Right ventricle myocardium inferior (tissue), 1 donor: ENCODE results near the gene IGFL2. TPM values are rescaled to one million over a fixed set of nuclear protein-coding genes. Genes with fewer than 3 reads are reported as not detected.
"Not testable (repeated sequence)": the region's sequence is repeated elsewhere in the genome, so short reads cannot be mapped to it uniquely, and the experiment has no call there.

Experiments used
- ATAC-seq: fragments of 200-7000 bp; cut with Tn5 transposase; one replicate; pipeline ENCODE4 v1.9.1; 2020; ENCODE audit warnings: mild to moderate bottlenecking, moderate library complexity
- DNase-seq: peaks from one replicate; pipeline ENCODE4 v3.0.0; 2021; ENCODE audit errors: missing footprints
- intact Hi-C: fragments of 100-400 bp; cut with DNase I; formaldehyde crosslinking; loops from one replicate; pipeline ENCODE4 v1.11.0; 2022
- total RNA-seq: library from RNA; stranded (reverse); fragmentation: NEBNext Ultra II Directional; extraction: Animal tissue kit (Norgen Biotek cat#: 25700); gene quantifications from one replicate; pipeline ENCODE4 v1.2.1, GENCODE V29; 2021
- donor health status: DM: no; HTN: yes; CAD: no; lungs with severe emphysema.

Gene IGFL2
- total RNA-seq, 1 donor from 2014 or later, result not detected

DNA sequence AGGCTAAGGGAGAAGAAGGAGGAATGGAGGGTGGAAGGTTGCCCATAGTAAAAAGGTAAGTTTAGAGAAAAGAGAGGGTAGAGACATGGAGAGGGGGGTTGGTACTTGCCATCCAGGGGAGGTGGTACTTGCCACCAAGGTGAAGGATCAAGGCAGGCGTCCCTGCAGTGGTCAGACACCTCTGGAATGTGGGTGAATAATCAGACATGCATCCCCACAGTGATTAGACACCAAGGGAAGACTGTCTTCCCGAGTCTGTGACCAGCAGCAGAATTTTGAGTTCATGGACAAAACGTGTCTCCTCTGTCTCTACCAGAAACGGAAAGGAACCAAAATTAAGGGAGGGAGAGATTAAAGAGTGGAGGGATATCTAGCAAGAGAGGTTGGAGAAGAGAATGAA, 54.4 kb downstream of the IGFL2 start:
- ATAC-seq (no peak), DNase-seq (no peak)
- intact Hi-C loops, result no loop called here

DNA sequence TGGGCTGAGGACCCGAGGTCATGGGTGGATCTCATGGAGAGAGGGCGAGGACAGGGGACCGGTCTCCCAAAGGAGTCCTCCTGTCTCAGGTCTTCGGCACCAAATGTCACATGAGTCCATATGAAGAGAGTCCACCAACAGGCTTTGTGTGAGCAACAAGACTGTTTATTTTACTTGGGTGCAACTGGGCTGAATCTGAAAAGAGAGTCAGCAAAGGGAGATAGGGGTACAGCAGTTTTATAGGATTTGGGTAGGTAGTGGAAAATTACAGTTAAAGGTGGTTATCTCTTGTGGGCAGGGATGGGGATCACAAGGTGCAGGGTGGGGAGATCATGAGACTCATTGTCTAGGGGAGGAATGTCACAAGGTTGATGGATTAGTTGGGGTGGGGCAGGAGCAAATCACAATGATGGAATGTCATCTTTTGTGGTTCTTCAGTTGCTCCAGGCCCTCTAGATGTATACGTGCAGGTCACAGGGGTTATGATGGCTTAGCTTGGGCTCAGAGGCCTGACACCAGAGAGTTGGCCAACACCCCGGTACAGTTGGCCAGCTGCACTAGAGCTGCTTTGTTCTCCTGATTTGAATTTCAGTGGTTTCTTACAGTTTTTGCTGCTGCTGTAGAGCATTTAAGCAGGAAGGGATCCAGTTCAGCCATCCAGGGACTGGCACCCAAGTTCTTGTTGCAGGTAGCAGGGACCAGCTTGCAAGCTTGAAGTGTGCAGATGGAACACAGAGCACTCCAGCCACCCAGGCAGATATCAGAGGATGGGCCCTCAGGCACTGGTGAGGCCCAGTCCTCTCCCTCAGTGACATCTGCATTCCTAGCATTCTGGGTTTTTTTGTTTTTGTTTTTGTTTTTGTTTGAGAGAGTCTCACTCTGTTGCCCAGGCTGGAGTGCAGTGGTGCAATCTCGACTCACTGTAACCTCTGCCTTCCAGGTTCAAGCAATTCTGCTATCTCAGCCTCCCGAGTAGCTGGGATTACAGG, 55.1 kb downstream of the IGFL2 start:
- DNase-seq, result no peak
- intact Hi-C loops, result no loop called here
- ATAC-seq, result no peak

DNA sequence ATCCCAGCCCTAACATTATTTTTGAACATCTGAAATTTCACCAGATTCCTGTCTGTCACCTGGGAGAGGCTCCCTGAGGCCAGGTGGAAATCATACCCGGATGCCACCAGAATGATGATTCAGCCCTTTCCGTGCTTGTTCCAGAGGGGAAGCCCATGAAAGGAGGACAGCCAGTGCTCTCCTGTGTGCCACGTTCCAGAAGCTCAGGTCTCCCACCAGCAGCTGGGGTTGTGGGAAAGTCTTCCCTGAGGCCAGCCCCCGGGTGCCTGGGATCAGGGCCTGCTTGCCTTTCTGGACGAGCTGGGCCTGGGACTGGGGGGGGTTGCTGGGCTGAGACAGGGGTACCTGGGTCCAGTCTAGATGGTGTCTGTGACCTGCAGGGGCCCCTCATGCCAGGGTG, 56.0 kb downstream of the IGFL2 start:
- no peak for DNase-seq
- intact Hi-C loops, result no loop called here
- ATAC-seq, result no peak

DNA sequence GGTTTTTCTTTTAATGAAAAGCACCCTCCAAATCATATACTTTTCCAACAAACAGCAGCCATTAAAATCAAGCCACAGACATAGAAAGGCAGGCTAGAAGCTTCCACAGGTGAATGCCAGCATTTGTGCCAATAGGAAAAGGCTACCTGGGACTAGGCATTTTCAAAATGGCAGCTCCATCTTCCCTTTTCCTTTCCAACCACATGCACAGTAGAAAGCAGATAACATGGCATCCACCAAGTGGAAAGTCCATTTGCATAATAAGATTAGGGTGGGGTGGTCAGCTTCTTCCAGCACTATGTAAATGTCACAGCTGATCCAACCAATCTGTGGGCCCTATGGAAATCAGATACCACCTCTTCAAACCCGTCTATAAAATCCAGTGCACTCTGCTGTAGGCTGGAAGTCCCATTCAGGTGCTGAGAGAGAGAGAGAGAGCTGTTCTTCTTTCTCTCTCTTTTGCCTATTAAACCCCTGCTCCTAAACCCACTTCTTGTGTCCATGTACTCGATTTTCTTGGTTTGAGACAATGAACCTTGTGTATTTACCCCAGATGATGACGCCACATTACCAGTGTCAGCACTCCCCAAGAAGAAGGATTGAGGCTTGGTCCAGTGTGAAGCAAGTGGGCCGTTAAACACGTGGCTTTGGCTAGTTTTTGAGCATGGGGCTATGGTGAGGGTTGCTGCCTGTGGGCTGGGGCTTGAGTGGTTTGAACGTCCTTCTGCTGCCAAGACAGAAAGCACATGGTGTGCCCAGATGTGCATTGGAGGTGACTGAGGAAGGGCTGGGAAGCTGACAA, 57.3 kb downstream of the IGFL2 start:
- no peak for ATAC-seq
- intact Hi-C loops, result no loop called here
- no peak for DNase-seq

DNA sequence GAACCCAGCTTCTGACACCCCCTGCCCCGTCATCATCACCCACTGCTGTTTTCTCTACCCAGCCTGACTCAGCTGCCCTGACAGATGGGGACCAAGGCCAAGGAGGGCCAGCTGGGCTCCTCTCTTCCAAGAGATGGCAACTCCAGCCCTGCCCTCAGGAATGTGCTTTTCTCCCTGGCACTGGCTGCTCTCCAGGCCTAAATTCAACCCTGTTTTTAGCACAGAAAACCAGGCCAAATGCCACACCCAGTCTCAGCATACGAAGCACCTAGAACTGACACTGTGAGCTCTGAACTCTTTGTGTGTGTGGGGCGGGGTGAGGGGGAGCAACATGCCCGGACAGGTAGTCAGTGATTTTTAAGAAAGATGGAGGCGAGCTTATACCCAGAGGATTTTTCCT, 58.1 kb downstream of the IGFL2 start:
- ATAC-seq (peak; percentile 68), DNase-seq (no peak)
- intact Hi-C loops, result no loop called here

DNA sequence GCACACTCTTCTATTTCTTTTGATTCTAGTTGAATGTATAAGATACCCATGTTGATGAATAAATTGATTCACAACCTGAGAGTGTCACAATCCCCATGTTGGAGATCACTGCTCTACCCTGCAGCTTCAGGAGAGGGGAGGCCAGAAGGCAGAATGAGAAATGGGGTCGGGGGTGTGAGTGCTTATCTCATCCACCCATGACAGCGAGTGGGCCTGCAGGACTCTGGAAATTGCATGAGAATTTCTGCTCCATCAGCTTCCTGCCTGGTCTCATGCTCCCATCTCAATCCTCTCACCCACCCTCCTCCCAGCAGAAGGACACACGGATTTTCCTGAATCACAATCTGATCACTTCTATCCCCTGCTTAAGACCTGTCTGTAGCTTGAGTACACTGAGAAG, 58.6 kb downstream of the IGFL2 start:
- intact Hi-C loops, result no loop called here
- ATAC-seq (no peak), DNase-seq (no peak)

DNA sequence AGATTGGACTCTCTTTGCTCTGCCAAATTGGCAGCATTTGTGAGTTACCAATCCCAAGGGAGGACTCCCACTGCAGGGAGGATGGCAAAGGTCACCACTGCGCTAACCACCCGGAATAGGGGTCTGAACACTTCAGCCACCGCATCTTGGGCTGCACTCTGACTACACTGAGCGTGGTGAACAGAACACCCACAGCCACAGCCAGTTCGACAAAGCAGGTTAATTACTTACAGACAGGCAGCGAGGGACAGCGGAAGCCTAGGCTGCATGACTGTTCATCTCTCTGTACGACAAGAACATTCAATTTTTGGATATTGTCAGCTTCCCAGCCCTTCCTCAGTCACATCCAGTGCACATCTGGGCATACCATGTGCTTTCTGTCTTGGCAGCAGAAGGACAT, 59.8 kb downstream of the IGFL2 start:
- DNase-seq, ATAC-seq, intact Hi-C loops: not testable (repeated sequence)

DNA sequence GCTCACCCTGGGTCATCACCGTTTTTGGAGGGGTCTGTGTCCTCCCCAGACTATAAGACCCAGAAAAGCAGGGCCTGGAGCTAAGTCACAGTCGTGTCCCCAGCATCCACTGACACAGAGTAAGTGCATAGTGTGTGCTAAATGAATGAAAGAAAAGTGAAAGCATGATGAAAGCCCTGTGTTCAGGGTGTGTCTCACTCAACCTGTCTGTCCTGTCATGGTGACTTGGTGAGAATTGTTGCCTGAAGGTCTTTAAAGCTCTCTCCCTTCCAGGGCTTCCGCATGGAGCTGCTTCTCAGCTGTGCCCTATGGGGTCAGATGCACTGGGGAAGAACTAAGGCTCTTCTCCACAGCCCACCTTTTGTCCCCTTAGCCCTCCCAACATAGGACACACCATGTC, 61.0 kb downstream of the IGFL2 start:
- intact Hi-C loops, result no loop called here
- DNase-seq (no peak), ATAC-seq (no peak)

DNA sequence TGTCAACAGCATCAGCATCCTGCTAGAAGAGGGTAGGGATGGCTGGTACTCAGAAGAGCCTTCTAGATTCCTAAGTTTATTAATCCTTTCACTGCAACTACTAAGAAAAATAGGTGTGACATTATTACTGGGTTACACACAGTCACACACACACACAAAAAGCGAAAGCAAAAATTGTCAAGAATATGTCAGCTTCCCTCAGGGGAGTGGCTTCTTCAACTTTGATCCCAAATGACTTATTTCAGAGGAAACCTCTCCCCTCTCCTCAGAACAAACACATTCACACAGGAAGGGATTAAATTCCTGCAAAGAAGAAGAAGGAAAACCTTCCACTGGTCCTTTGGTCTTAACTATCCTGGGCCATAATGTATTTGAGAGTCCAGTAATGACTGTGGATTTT, 61.4 kb downstream of the IGFL2 start:
- intact Hi-C loops, result no loop called here
- DNase-seq, result no peak
- no peak for ATAC-seq

DNA sequence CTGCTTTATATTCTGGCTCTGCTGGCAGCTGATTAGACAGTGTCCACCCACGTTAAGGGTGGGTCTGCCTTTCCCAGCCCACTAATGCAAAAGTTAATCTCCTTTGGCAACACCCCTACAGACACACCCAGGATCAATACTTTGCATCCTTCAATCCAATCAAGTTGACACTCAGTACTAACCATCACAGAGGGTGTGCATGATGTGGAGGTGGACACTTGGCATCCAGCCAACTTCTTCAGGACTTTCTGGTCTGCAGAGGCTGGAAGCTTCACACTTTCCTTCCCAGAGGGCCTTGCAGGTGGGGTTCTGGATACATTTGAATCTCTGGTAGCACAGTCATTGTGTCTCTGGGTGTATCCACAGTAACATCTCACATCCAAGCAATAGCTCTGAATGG, 62.6 kb downstream of the IGFL2 start:
- ATAC-seq (no peak), DNase-seq (no peak)
- intact Hi-C loops, result no loop called here

Other genes with a start within 250 kb of the IGFL2 start
- gene MYPOP, start 245.6 kb upstream of the IGFL2 start, total RNA-seq, result 16.0 TPM
- not detected for gene NANOS2, start 233.5 kb upstream of the IGFL2 start, total RNA-seq
- 5.3 TPM for gene NOVA2, start 174.4 kb upstream of the IGFL2 start, total RNA-seq
- gene CCDC61, start 152.8 kb upstream of the IGFL2 start, total RNA-seq, result 8.2 TPM
- gene PGLYRP1, start 125.2 kb upstream of the IGFL2 start, total RNA-seq, result 0.35 TPM
- not detected for gene IGFL4, start 107.2 kb upstream of the IGFL2 start, total RNA-seq
- not detected for gene IGFL3, start 23.6 kb upstream of the IGFL2 start, total RNA-seq
- gene IGFL1, start 81.5 kb downstream of the IGFL2 start, total RNA-seq, result not detected
- gene HIF3A, start 148.8 kb downstream of the IGFL2 start, total RNA-seq, result 73.8 TPM
- gene PPP5C, start 198.8 kb downstream of the IGFL2 start, total RNA-seq, result 77.3 TPM